NCI-H128 (cell line): ENCODE results near the gene ADCY9.
"Not testable (repeated sequence)": the region's sequence is repeated elsewhere in the genome, so short reads cannot be mapped to it uniquely, and the experiment has no call there.

ENCODE experiments used
- DNase-seq: peaks from one replicate; lab custom pipeline; 2025; ENCODE audit not compliant: unreplicated experiment; lab: John Stamatoyannopoulos, UW

Gene ADCY9

DNA sequence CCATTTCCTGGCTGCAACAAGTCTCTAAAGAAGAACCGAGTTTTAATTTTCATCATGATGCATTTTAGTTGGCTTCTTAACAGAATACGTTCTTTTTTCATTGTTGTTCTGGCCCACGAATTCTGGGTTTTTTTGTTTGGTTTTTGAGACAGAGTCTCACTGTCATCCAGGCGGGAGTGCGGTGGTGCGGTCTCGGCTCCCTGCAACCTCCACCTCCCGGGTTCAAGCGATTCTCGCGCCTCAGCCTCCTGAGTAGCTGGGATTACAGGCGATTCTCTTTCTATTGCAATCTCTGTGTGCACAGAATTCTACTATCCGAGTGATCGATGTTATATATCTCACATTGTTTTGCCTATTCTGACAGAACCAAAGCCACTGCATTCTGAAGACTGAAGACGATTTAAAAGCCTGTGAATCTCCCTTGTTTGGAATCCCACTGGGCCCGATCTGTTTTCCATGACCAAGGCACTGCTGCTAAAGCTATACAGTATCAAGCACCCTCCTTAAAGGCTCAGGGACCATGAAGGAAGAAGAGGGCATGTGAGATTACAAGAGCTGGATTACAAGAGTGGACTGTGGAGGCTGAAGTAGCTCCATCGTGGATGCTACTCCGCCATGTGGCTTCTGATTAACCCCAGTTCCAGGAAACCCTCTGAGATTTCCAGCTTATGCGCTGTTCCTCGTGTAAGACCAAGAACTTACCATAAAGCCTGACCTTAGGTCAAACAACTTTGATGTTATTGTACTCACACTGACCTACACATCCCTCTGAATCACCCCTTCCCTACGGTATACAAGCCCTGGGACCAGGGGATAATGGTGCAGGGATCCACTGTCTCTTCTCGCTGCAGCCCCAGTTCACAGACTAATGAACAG is 44.3 kb downstream of the ADCY9 start:
- DNase-seq, result no peak

- no peak for DNase-seq
Measured at GRCh38 chr16:4070936-4071335, 45.3 kb downstream of the ADCY9 start.

- no peak for DNase-seq
Measured at GRCh38 chr16:4067262-4068001, 48.8 kb downstream of the ADCY9 start.

GRCh38 chr16:4064950-4065352 is 51.3 kb downstream of the ADCY9 start:
- no peak for DNase-seq

DNA sequence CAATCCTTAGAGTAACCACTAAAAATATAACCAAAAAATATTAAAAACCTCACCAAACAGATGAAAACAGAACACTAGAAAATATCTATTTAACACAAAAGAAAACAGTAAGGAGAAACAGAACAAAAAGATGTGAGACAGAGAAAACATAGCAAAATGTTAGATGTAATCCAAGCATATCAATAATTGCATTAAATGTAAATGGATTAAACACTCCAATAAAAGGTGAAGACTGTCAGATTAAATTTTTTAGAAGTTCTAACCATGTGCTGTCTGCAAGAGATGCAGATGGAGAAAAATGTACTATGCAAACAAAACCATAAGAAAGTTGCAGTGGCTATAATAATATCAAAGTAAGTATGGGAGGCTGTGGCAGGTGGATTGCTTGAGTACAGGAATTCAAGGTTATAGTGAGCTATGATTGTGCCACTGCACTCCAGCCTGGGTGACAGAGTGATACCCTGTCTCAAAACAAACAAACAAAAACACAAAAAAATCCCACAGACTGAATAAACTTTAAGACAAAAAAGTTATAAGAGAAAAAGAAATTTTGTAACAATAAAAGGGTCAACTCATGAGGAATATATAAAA is 53.9 kb downstream of the ADCY9 start:
- DNase-seq, result no peak

DNA sequence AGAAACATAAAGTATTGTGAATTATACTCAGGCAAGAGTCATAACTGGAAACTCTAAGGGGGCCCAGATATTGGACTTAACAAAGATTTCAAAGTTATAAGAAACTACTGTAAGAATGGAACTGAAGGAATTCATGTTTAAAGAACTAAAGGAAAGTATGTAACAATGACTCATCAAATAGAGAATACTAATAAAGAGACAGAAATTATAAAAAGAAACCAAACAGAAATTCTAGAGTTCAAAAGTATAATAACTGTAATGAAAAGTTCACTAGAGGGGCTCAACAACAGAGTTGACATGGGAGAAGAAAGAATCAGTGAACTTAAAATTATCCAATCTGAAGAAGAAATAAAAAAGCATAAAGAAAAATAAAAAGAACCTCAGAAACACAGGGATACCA is 55.4 kb downstream of the ADCY9 start:
- no peak for DNase-seq

DNA sequence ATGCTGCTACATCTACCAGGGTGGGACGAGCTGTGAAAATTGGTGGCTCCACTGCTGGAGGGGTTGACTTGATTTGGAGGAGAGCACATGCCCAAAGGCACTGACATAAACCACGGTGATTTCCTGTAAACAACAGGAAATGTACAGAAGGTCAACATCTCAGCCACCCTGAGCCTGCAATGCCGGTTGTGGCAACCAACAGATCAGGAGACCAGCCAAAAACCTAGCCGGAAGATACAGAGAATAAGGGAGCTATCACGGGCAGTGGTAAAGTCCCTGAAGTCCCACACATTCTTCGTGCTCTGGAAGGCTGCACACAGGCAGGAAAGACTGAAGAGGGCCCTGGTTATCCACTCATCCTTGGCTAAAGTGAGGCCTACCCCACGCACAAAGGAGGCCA is 56.2 kb downstream of the ADCY9 start:
- no peak for DNase-seq

GRCh38 chr16:4058386-4058785 is 57.9 kb downstream of the ADCY9 start:
- DNase-seq, result no peak

GRCh38 chr16:4057439-4057877 is 58.8 kb downstream of the ADCY9 start:
- no peak for DNase-seq

- no peak for DNase-seq
Measured at GRCh38 chr16:4056161-4057105, 59.8 kb downstream of the ADCY9 start.

- DNase-seq, result no peak
Measured at GRCh38 chr16:4055748-4056147, 60.5 kb downstream of the ADCY9 start.

DNA sequence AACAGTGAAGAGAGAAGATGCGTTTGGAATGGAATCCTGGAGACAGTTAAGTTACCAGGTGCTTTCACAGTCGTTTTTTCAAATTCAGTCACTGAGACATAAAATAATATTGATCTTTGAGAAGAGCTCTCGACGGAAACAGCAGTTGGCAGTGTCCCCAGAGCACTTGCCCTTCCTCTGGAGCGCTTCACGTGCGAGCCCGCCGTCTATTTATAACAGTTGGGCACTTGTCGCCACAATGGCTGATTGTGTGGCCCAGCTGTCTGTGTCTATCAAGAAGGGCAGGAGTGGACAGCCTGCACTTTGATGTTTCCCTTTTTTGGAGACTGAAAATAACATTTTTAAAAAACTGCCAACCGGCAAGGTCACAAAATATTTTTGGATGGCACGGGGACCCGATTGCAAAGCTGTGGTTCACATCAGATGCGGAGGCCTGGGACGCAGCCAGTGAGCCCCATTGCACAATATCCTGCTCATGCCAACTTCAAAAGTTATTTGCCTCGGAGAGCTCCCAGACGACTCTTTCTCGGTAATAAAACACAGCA is 62.9 kb downstream of the ADCY9 start:
- peak; percentile 76 for DNase-seq

GRCh38 chr16:4052801-4053293 is 63.4 kb downstream of the ADCY9 start:
- DNase-seq, result peak; percentile 76

DNA sequence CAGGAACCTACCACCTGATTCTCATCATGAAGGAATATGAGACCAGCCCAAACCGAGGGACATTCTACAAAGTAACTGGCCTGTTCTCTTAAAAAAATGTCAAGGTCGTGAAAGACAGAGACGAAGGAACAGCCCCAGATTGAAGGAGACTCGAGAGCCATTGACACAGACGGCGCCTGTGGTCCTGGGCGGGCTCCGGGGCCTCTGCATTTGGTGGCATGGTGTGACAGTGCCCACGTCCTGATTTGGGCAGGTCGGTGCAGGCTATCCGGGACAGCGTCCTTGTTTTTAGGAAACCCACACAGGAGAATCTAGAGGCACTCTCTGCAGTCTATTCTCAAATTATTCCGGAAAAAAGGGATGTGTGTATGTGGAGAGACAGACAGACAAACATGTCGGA is 64.1 kb downstream of the ADCY9 start:
- DNase-seq, result no peak

- no peak for DNase-seq
Measured at GRCh38 chr16:4051591-4051990, 64.7 kb downstream of the ADCY9 start.

GRCh38 chr16:4049031-4049430 is 67.2 kb downstream of the ADCY9 start:
- no peak for DNase-seq

- no peak for DNase-seq
Measured at GRCh38 chr16:4048481-4048880, 67.8 kb downstream of the ADCY9 start.

GRCh38 chr16:4046221-4046620 is 70.0 kb downstream of the ADCY9 start:
- no peak for DNase-seq

GRCh38 chr16:4045561-4045960 is 70.7 kb downstream of the ADCY9 start:
- not testable (repeated sequence) for DNase-seq

DNA sequence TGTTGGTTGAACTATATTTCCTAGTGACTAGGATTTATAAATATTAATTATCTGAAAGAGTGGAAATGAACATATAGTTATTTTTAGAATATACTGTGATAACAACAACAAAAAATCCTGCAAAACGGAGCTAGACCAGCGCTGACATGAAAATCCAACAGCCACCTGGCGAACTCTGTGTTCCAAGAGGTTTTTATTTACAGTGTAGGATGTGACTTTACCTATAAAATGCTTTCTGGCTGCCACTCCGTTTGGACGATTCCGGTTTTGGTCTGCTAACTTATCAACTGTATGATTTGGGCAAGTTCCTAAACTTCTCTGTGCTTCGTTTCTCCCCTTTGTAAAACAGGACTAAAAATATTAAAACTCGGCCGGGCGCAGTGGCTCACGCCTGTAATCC is 73.7 kb downstream of the ADCY9 start:
- DNase-seq, result no peak
